Ecto neural progenitor cell (in vitro differentiated cells): Measurements from ENCODE around the gene GRID1.
"Not testable (repeated sequence)": the region's sequence is repeated elsewhere in the genome, so short reads cannot be mapped to it uniquely, and the experiment has no call there.

Experiments
- DNase-seq: peaks from one replicate; pipeline ENCODE4 v3.0.0-alpha.2; 2018; ENCODE audit warnings: low spot score

Gene GRID1

GRCh38 chr10:86191166-86191565 lies 175.4 kb downstream of the GRID1 start:
- DNase-seq: no peak

DNA sequence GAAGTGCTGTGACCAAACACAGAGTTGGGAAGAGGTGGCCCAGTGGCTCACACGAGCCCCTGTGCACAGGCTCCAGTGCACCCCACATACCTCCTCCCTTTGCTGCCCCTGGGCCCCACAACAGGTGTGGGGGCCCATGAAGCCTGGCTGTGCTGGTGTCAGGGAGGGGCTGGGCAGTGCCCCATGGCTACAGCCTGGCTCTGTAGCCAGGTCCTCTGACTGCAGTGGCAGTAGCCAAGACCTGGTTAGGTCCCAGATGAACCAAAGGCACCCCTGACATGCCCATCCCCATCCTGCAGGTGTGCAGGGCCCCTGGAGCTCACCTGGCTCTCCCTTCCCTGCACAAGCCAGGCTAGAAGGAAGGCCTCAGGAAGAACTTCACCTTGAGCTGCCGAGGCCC lies 176.3 kb downstream of the GRID1 start:
- no peak for DNase-seq

DNA sequence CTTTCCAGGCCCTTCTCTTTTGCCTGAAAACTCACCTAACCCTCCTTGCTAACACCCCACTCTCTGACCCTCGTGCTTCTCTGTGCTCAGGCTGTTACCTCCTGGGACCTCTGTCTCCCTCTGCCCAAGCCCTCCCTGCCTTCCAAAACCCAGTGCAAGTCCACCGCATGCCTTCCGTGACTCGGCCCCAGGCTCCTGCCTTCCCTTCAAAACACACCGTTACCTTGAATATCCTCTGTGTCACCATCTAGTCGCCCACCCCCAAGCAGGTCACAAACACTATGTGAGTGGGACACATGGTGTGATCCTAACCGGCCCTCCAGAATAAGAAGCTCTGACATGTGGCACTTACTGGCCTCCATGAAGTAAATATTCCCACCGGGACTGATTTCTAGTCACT lies 176.7 kb downstream of the GRID1 start:
- DNase-seq: no peak

DNA sequence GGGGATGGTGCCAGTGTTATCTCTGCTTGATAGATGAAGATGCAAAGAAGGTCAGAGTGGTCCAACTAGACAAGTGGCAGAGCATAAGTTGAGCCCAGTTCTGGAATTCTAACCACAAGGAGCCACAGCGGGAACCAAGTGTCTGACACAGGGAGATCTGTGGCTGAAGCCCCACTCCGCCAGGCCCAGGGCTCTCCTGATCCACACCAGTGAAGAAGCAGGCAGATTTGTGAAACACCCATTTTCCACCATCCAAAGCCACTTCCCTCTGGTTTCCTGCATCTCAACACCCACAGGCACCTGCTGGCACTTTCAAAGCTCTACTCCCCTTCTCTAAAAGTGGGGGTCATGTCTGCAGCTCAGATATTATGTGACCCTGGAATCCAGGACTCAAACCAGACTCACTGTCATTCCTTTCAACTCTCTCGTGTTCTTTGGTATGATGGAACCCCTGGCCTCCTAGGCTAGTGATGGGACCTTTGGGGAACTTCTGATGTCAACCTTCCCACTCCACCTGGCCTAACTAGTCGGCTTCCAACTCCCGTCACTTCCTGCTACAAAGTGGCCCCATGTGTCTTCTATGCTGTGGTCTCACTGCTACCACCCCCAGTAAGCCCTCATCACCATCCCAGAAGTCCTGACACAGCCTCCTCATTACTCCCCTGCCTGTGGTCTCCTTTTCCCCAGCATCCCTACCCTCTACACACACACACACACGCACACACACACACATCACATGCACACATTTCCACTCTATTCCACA lies 177.6 kb downstream of the GRID1 start:
- DNase-seq: no peak

GRCh38 chr10:86188326-86188725 lies 178.3 kb downstream of the GRID1 start:
- DNase-seq: no peak

DNA sequence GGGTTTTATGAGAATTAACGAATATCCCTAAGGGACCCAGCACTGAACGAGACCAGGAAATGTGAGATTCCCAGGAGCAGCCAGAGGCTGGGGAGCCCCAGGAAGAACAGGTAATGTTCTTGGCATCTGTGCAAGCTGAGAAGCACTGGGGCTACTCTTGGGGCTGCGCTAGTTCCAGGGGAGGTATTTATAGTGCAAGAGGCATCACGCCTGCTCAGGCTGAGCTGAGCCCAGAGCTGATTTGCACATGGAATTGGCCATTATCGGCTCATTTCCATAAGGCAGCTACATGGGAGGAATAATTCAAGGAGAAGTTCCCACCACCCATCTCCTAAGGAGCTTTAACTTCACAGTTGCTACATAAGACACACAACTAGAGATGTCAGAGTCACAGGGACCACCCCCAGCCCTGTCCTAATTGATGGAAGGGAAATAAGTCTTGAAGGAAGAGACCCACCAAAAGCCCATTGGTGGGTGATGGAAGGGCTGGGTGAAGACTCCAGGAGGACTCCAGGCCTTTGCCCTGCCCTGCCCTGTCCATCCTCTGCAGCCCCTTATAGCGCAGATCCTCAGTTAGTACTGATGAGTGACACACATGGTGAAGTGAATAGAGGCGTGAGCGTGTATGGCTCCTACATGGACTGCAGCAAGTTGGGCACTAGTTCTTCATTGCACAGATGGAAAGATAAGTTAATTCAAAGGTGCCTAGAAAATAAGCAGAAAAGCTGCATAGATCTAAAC lies 178.9 kb downstream of the GRID1 start:
- no peak for DNase-seq

GRCh38 chr10:86186633-86187032 lies 180.0 kb downstream of the GRID1 start:
- DNase-seq: no peak

GRCh38 chr10:86182595-86182994 lies 184.0 kb downstream of the GRID1 start:
- no peak for DNase-seq

GRCh38 chr10:86182150-86182549 lies 184.4 kb downstream of the GRID1 start:
- DNase-seq: no peak

DNA sequence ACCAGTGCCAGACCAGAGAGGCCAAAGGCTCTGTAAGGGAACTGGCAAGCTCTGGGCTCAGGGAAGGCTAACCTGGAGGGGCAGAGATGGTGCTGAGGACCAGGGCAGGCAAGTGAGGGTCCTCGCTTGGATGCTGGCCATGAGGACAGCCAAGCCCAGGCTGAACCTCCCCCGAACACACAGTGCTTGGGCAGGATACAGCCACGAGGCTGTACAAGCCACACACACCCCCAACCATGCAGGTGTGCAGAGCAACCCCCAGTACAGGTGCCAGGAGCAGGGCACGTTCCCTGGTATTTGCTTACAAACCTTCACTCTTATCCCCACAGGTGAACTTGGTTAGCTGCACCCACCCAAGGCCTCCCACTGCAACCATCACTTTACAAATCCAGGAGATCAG lies 185.7 kb downstream of the GRID1 start:
- DNase-seq: no peak

DNA sequence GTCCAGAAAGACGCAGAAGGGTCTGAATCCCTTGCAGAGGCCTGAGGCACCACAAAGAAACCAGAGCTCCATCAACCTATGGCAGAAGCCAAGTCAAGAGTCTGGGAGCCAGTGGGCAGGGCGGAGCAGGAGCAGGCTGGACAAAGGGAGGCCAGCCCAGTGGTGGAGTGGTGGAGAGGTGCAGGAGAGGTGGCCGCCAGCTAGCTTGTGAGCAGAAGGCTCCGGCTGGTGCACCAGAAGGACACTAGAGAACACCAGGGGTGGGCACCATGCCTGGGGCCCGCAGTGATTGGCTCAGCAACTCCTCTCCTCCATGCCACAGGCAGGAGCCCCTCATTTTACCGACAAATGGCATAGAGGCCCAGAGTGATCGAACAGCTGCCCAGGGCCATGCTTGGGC lies 186.6 kb downstream of the GRID1 start:
- no peak for DNase-seq

DNA sequence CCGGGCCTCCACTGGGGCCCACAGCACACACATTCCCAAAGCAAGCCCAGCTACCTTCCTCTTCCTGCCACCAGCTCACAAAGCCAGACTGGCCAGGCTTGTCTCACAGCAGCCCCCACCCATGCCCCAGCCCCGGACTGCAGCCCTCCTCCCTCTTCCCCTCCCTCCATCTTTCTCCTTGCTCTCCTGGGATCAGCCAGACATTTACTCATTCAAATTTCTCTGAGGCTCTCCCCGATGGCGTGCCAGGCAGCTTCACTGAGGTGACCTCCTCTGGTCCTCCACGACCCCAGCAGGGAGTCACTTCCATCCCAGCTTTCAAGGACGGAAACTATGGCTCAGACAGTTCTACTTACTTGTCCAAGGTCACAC lies 187.5 kb downstream of the GRID1 start:
- DNase-seq: no peak

GRCh38 chr10:86178401-86179152 lies 188.0 kb downstream of the GRID1 start:
- DNase-seq: peak; percentile 73

- no peak for DNase-seq
Measured at GRCh38 chr10:86177537-86178155, 188.9 kb downstream of the GRID1 start.

- DNase-seq: no peak
Measured at GRCh38 chr10:86176850-86177536, 189.6 kb downstream of the GRID1 start.

- DNase-seq: not testable (repeated sequence)
Measured at GRCh38 chr10:86175476-86175875, 191.1 kb downstream of the GRID1 start.

- no peak for DNase-seq
Measured at GRCh38 chr10:86172301-86172700, 194.3 kb downstream of the GRID1 start.

DNA sequence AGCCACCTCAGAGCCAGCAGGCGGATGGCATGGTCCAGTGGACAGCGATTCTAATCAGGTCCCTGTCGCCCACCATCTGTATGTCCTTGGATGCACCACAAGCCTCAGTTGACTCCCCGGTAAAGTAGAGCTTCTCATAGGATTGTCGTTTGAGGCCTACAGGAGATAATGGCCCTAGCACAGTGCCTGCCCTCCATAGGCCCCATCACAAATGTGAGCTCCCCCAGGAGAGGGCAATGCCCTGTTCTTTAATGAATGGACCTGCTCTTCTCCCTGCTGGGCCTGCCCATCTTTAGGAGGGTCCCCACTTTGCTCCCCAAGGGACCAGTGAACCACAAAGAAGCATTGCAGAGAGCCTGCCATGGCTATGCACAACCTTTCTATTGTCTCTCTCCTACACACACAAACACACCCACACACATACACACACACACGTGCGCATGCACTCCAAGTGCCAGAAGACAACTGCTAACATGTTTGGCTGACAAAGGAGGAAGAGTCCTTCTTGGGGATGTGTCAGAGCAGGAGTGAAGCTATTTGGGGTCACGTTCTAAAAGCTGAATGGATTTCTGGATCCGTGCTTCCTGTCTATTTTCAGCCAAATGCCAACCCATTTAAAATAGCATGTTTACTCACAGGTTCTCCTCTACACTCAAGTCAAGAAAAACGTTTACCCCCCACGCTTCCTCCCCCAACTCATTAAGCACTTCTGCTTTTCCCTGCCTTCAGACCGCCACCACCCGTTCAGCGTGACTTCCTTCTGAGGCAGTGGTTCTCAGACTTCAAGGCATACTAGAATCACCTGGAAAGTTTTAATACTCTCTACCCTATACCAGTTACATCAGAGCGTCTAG lies 196.1 kb downstream of the GRID1 start:
- DNase-seq: no peak

DNA sequence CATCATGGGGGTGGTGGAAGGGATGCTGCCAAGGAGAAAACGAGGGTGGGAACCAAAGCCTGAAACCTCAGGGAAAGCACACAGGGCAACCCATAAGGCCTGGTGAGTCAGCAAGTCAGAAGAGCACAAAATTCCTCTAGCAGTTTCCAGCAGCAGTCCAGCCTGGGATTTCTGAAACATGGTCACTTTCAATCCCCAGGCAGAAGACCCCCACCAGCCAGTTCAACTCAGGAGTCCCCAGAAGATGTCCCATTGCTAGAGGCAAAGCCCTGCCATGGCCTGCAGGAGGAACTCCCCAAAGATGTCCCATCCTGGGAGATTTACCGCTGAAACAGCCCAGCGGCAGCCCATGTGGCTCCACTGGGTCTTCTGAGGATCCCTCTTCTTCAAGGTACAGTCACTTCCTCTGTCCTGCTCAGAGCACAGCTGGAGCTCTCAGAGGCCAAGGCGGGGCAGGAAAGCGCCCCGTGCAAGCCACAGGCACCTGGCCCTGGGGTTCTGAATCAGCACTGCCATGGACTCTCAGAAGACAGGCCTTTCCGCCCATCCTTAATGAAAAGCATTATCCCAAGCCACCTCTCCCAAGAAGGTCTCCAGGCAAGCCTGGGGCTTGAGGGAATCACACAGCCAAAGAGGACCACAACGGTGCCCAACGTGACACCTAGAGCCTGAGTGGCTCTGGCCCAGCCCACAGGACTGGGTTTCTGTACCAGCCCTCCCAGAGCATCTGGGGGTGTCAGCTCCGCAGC lies 196.9 kb downstream of the GRID1 start:
- no peak for DNase-seq

GRCh38 chr10:86169066-86169465 lies 197.5 kb downstream of the GRID1 start:
- no peak for DNase-seq
